SU-DHL-6 (cell line): ENCODE measurements around the gene C4orf36.

ENCODE experiments used
- H2AFZ ChIP-seq: fragments of 200-600 bp; sonication (generic); 2 replicates; pipeline ENCODE4 v1.6.1; 2014; ENCODE audit warnings: low read depth, mild to moderate bottlenecking, moderate library complexity, mixed read lengths, antibody characterized with exemption, low read length; ENCODE audit not compliant: severe bottlenecking
- H3F3A ChIP-seq: fragments of 200-600 bp; shearing (Covaris generic); 2 replicates; pipeline ENCODE4 v1.6.0; 2016; ENCODE audit warnings: antibody characterized with exemption, mild to moderate bottlenecking; ENCODE audit not compliant: insufficient read depth
- H3K27ac ChIP-seq: fragments of 200-600 bp; sonication (generic); 2 replicates; pipeline ENCODE4 v1.5.1; 2016; ENCODE audit warnings: low read depth, mild to moderate bottlenecking, low read length, moderate library complexity, mixed read lengths
- H3K27me3 ChIP-seq: fragments of 200-600 bp; sonication (generic), shearing (Covaris generic); 2 replicates; pipeline ENCODE4 v1.6.0; 2014; ENCODE audit warnings: mild to moderate bottlenecking, low read length
- H3K36me3 ChIP-seq: fragments of 200-600 bp; sonication (generic); 2 replicates; pipeline ENCODE4 v1.6.1; 2014; ENCODE audit warnings: mild to moderate bottlenecking, low read length, mixed read lengths
- H3K4me2 ChIP-seq: fragments of 300-600, 200-600 bp; shearing (Covaris generic), sonication (generic); 2 replicates; pipeline ENCODE4 v1.6.0; 2014; ENCODE audit warnings: low read length, low read depth, mild to moderate bottlenecking; ENCODE audit not compliant: poor library complexity, severe bottlenecking
- H3K4me3 ChIP-seq: fragments of 200-600 bp; sonication (generic); 2 replicates; pipeline ENCODE4 v1.5.1; 2014; ENCODE audit warnings: antibody characterized with exemption, low read length, mild to moderate bottlenecking, mixed read lengths; ENCODE audit not compliant: insufficient read depth, poor library complexity, severe bottlenecking
- H3K79me2 ChIP-seq: fragments of 200-600 bp; sonication (generic); 2 replicates; pipeline ENCODE4 v1.6.1; 2014; ENCODE audit warnings: mild to moderate bottlenecking, low read length, moderate library complexity; ENCODE audit not compliant: insufficient read depth
- H3K9ac ChIP-seq: fragments of 200-600 bp; sonication (generic); 2 replicates; pipeline ENCODE4 v1.7.0; 2014; ENCODE audit warnings: mild to moderate bottlenecking, low read length
- H3K9me2 ChIP-seq: fragments of 200-600 bp; sonication (generic); replicated peaks from 2 replicates; pipeline ENCODE4 v1.6.1; 2014; ENCODE audit warnings: low read length; ENCODE audit not compliant: insufficient read depth
- H3K9me3 ChIP-seq: fragments of 200-600 bp; sonication (generic); 2 replicates; pipeline ENCODE4 v1.6.1; 2014; ENCODE audit warnings: low read length, mixed read lengths; ENCODE audit not compliant: insufficient read depth
- H4K20me1 ChIP-seq: fragments of 200-600 bp; sonication (generic); 2 replicates; pipeline ENCODE4 v1.6.1; 2014; ENCODE audit warnings: low read depth, mild to moderate bottlenecking, antibody characterized with exemption, low read length, moderate library complexity, mixed read lengths
- EZH2phosphoT487 ChIP-seq: fragments of 200-600 bp; sonication (generic), shearing (Covaris generic); conservative IDR thresholded peaks from 2 replicates; pipeline ENCODE4 v1.6.1; 2018; ENCODE audit warnings: mild to moderate bottlenecking, antibody characterized with exemption, low read length, moderate library complexity, mixed read lengths
- TF ChIP-seq, protein P1 (sequence below): fragments of 200-600 bp; sonication (generic); IDR thresholded peaks from one replicate; pipeline ENCODE4 v1.5.1; 2017; ENCODE audit warnings: antibody characterized with exemption, mild to moderate bottlenecking, low read length, moderate library complexity; ENCODE audit not compliant: insufficient read depth, poor library complexity, severe bottlenecking

Gene C4orf36

DNA sequence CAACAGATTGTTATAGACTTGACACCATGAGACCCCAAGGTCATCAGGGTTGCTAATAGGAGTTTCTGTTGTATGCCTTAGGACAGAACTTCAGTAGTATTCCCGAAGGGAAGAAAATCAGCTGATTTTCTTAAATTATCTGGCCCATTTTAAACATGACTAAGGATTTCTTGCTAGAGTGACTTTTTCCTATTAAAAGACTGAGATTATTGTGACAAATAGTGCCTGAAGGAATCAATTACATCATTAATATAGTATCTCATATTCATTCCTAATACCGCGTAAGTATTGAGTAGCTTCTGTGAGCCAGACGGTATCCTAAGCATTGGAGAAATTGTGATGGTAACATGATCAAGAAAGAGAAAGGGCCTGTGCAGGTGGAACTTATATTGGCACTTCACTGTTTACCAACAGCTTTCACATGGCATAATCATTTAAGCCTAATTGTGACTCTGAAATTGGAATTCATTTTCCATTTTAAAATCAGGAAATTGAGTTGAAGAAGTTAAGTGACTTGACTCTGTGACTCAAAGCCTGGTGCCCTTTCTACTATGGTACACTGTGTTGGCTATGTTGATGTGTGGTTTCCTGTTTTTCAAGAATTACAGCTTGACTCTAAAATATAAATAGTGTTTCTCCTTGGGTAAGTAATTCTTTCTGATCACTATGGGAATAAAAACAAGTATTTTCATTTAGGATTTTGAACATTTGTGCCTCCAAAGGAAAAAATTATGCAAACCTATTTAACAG, 46.7 kb upstream of the C4orf36 start:
- Histone ChIP-seq H3K9me2 (no peaks in the 10 kb centered on the region), H3K36me3 (no peaks in the 10 kb centered on the region), H3K27me3 (no peaks in the 10 kb centered on the region), H3K9ac (no peak overlapping the region), H3K9me3 (no peaks in the 10 kb centered on the region), H3K4me3 (no peak overlapping the region), H3K27ac (no peak overlapping the region), H3F3A (peaks cover 7% of the 10 kb centered on the region; the same call in 1 of the 2 replicates), H2AFZ (no peak overlapping the region), H3K79me2 (no peaks in the 10 kb centered on the region), H4K20me1 (no peaks in the 10 kb centered on the region), H3K4me2 (peak overlapping the region; percentile 10)
- TF ChIP-seq, protein P1, sequence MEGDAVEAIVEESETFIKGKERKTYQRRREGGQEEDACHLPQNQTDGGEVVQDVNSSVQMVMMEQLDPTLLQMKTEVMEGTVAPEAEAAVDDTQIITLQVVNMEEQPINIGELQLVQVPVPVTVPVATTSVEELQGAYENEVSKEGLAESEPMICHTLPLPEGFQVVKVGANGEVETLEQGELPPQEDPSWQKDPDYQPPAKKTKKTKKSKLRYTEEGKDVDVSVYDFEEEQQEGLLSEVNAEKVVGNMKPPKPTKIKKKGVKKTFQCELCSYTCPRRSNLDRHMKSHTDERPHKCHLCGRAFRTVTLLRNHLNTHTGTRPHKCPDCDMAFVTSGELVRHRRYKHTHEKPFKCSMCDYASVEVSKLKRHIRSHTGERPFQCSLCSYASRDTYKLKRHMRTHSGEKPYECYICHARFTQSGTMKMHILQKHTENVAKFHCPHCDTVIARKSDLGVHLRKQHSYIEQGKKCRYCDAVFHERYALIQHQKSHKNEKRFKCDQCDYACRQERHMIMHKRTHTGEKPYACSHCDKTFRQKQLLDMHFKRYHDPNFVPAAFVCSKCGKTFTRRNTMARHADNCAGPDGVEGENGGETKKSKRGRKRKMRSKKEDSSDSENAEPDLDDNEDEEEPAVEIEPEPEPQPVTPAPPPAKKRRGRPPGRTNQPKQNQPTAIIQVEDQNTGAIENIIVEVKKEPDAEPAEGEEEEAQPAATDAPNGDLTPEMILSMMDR: no peak
- no peak for TF ChIP-seq EZH2phosphoT487

DNA sequence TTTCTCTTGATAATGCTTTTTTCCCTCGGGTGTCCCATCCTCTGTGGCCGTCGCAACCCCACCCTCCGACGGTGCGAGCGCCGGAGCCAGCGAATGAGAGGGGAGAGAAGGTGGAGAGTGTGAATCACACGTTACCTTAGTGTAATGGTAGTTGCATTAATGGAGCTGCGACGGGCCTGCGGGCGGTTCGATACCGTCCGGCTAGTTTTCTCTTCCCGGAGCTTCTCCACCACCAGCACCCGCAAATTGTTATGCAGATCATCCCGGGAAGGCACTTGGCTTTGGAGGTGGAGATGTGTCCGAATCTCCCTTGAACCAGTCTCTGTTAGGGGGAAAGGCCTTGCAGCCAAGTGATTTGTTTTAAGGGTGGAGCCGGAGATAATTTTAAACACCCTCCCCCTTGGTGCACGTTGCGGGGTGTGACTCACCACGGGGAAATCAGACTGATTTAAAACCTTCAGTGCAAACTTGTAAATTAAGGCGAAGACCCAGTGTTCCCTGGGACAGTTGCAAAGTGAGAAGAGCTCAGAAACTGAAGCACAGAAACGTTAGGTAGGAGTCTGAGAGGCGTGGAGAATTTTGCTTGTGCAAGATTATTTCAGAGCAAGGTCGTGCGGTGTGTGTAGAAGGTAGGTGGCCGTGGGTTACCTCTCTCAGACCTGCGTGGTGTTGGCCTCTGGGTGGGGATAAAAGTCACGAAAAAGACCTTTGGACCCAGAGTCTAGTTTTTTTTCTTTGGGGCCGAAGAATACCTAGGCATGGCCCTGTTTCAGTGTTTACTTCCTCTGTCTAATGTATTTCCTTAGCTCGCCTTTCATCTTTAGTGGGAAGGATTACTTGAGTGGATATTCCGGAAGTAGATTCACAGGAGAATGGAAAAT, 43.9 kb upstream of the C4orf36 start:
- peaks cover 7% of the 10 kb centered on the region; the same call in 1 of the 2 replicates for H3F3A ChIP-seq
- no peaks in the 10 kb centered on the region for H4K20me1 ChIP-seq
- no peaks in the 10 kb centered on the region for H3K9me2 ChIP-seq
- no peaks in the 10 kb centered on the region for H3K9me3 ChIP-seq
- H3K36me3 ChIP-seq: no peaks in the 10 kb centered on the region
- no peaks in the 10 kb centered on the region for H3K27me3 ChIP-seq
- H3K4me2 ChIP-seq: peak overlapping the region; percentile 64
- no peaks in the 10 kb centered on the region for H3K79me2 ChIP-seq
- no peak overlapping the region for H2AFZ ChIP-seq
- no peak overlapping the region for H3K27ac ChIP-seq
- H3K9ac ChIP-seq: no peak overlapping the region
- TF ChIP-seq, protein P1: no peak
- no peak for TF ChIP-seq EZH2phosphoT487
- peak overlapping the region; percentile 58 for H3K4me3 ChIP-seq

DNA sequence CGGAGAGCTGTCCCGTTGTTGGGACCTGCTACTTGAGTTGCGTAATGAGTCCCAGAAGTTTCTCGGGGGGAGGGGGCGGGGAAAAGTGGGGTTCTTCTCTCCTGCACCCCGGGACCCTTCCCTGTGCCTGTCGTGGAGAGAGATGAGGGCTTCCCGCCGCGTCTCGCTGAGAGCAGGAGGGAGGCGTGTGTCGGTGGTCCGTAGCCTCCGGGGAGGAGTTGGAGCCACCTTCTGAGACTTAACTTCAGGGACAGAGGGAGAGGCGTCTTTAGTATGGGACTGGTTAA, 43.3 kb upstream of the C4orf36 start:
- no peaks in the 10 kb centered on the region for H3K9me2 ChIP-seq
- H3K27me3 ChIP-seq: no peaks in the 10 kb centered on the region
- no peaks in the 10 kb centered on the region for H4K20me1 ChIP-seq
- H3K9ac ChIP-seq: peak overlapping the region; percentile 44
- H2AFZ ChIP-seq: peak overlapping the region; percentile 77
- H3K36me3 ChIP-seq: no peaks in the 10 kb centered on the region
- peak overlapping the region; percentile 58 for H3K4me3 ChIP-seq
- H3K79me2 ChIP-seq: no peaks in the 10 kb centered on the region
- H3F3A ChIP-seq: peaks cover 7% of the 10 kb centered on the region; the same call in 1 of the 2 replicates
- TF ChIP-seq, protein P1: no peak
- TF ChIP-seq EZH2phosphoT487: no peak
- no peak overlapping the region for H3K27ac ChIP-seq
- no peaks in the 10 kb centered on the region for H3K9me3 ChIP-seq
- H3K4me2 ChIP-seq: peak overlapping the region; percentile 64
